NCI-H1436 (cell line): ENCODE measurements around the gene PRKD1.
A peak's percentile ranks its signal among the peaks of the same experiment; 100 is the strongest.

Source experiments
- DNase-seq: peaks from one replicate; lab custom pipeline; 2025; lab: John Stamatoyannopoulos, UW

PRKD1 gene

DNA sequence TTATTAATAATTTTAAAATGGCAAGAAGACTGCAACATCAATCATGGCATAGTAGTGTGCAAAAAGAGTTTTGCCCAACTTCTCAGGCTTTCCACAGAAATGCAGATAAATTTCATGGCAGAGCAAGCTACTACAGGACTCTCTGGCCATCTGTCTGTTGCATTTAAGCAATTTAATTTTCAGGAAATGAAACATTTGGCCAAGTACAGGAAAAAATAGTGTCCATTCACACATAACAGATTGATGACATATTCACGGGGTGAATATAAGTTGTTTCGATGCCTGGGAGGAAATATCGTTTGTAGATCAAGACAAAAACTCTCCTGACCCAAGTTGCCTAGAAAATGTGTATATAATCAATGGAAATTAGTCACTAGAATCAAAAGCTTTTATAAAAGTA lies 324.0 kb downstream of the PRKD1 start:
- DNase-seq: no peak

DNA sequence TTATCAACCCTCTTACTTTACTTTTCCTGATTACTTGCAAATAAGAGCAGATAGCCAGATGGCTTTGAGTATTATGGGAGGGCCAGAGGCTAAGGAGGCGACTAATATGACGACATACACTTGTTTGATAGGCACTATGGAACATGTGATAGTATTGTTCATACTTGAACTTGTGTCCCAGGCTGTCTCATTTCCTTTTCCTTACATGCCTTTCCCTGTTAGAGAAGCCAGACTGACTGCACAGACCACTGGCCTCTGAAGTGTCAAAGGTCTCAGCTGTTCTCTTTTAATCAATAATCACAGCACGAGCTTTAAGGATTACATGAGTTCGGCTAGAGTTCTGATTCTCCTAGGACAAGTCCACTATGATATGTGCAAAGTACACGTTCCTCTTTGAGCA lies 326.0 kb downstream of the PRKD1 start:
- DNase-seq: no peak

DNA sequence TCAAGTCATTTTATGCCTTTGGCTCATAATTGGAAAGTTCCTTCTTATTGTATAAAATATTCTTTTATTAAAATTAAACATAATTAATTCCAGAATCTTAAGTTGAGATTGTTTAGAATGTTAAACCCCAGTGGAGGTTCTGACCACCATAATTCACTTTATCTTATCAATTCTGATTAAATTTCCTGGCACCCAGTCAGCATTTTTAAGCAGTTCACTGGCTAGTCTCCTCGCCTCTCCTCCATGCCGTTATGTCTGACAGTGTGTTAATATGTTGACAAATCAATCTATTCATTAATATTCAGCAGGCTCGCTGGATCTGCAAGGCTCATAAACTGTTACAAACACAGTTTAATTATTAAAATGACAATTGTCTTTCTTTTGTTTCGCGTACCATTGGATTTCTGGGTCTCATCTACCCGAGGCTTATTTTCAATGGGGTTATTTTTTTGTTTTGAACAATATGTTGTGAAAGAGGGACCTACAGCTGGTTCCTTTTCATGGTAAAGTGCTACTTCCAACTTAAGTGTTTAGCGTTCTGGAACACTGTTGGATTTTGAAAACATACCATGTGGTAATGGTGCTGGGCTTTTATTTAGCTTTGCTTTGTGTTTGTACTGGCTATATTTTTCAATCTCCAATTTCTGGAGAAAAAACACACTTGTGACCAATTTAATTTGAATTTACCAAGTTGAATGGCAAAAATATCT lies 339.7 kb downstream of the PRKD1 start:
- DNase-seq: no peak

DNA sequence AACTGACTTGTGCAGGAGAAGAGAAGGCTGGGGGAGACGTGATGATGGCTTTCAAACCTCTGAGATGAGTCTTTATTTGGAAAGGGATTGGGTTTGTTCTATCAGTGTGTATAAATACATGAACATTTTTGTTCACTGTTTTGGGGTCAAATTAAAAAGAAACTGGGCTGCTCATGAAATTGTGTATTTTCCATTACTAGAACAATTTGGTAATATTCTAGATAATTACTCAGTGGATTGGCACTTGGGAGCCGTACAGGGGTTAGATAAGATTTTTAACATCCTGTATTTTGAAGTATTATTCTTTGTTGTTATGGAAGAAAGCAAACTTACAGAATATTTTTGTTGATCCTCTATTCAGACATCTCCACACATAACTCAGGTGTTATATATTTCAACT lies 340.6 kb downstream of the PRKD1 start:
- no peak for DNase-seq

- peak; percentile 77 for DNase-seq
These were observed 342.7 kb downstream of the PRKD1 start for GRCh38 chr14:29584992-29585391.

- no peak for DNase-seq
These were observed 346.9 kb downstream of the PRKD1 start for GRCh38 chr14:29580763-29581162.

- no peak for DNase-seq
These were observed 347.8 kb downstream of the PRKD1 start for GRCh38 chr14:29579838-29580237.

- DNase-seq: no peak
These were observed 350.7 kb downstream of the PRKD1 start for GRCh38 chr14:29576927-29577326.

GRCh38 chr14:29569194-29569593 lies 358.5 kb downstream of the PRKD1 start:
- no peak for DNase-seq

DNA sequence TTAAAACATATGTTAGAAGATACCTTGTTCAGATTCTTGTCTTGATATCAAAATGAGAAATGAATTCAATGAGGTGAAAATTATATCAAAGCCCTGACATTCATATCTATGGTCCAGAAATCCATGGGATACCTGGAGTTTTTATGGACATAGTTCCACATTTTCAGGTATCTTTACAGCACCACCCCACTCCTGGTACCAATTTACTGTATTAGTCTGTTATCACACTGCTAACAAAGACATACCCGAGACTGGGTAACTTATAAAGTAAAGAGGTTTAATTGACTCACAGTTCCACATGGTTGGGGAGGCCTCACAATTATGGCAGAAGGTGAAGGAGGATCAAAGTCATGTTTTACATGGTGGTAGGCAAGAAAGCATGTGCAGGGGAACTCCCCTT lies 361.5 kb downstream of the PRKD1 start:
- DNase-seq: no peak

DNA sequence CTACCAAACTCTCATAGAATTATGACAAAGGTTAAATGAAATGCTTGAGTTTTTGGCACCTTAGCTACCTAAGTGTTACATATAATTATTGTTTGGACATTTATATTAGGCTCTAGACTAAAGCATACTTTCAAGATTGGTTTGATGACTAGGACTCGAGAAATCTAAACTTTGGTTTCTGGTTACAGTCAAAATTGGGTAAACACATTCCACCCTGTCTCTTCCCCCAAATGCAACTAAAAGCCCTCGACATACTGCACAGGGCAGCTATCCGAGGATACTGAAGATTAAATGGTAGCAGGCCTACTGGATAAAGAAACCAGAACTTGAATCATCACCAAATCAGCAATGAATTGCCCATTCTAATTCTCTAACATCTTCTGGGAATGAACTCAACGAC lies 369.1 kb downstream of the PRKD1 start:
- no peak for DNase-seq

- DNase-seq: no peak
These were observed 373.3 kb downstream of the PRKD1 start for GRCh38 chr14:29554335-29554734.

GRCh38 chr14:29553427-29553826 lies 374.2 kb downstream of the PRKD1 start:
- no peak for DNase-seq

DNA sequence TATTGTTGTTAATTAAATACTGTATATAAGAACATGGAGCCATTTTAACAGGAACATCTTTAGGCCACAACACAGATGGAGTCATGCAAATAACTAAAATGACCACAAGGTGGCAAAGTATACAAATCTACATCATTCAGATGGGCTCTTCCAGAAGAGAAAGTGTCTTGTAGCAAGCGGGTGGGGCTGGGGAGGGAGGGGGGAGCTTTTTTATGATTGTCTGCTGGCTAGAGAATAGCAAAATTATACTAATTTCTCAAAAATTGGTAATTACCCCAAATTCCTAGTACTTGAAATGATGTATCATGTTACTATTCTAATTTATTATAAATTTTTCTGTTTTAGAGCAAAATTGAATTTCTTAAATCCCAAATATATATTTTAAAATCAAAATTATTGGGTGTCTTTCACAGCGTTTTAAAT lies 378.7 kb downstream of the PRKD1 start:
- DNase-seq: peak; percentile 65

DNA sequence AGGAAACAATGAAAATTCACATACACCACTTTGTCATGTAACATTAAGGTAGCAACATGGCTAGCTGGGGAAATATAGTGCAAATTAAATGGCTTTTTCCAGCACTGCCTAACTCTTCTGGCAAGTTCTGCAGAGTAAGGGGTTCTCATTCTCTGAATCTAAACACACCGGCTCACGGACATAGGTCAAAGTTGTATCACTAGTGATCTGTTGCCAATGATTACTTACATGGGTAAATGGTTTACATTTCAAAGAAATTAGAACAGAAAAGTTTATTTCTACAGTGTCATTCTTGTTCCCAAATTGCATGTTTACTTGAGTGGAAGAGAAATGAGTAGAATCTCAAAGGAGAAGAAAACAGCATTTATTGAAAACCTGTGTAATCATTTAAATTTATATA lies 381.9 kb downstream of the PRKD1 start:
- no peak for DNase-seq

- DNase-seq: peak; percentile 17
These were observed 390.6 kb downstream of the PRKD1 start for GRCh38 chr14:29536886-29537511.

DNA sequence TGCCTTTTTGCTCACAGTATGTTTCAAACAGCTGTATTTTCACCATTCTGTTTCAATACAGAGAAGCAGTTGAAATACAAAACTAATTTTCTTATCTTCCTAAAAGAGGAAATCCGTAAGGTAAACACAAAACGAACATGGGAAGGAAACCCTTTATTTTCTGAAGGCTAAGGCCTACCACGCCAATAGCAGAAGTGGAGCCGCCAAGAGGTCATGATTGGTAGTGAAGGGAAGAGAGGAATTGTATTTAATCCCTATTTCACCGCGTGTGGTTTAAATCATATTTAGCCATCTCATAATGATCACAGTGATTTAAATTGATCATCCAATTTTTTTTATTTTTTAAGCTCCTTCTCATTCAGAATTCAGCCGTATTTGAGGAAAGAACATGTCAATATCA lies 398.2 kb downstream of the PRKD1 start:
- DNase-seq: peak; percentile 29

- DNase-seq: peak; percentile 8
These were observed 398.8 kb downstream of the PRKD1 start for GRCh38 chr14:29528889-29529288.

- no peak for DNase-seq
These were observed 400.4 kb downstream of the PRKD1 start for GRCh38 chr14:29527286-29527685.
